ENCODE data around the gene RIIAD1.

Gene RIIAD1

DNA sequence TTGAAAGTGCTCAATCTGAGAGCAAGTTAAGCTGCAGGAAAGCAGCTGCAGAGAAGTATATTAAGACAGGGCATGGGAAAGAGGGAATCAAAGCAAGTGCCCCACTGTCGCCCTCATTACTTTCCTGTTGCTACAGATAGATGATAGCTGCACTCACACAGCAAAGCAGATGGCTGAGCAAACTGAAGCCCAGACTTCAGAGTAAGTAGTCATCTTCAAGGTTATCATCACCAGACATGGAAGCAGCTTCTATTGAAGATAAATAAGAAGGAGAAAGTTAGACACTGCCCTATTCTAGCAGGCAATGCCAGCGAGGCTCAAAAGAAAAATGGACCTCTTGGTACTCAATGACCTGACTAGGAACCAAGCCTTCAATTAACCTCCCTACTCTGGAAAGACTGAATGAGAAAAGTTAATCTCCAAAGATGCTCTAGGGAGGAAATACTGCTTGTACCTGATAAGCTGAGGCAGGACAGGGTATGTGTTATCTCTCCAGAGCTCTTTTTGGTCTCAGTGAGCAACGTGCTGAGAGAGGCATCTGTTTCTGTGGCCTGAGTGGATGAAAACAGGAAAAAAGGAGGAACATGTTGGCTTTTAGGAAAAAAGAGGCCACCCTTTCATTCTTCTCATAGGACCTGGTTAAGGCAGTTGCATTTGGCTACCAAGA, 53.1 kb downstream of the RIIAD1 start:
- no peaks in the 10 kb centered on the region for H3K27me3 ChIP-seq (ENCODE audit: control insufficient read depth, low read length)
- no peaks in the 10 kb centered on the region for H3K9me3 ChIP-seq (ENCODE audit: control insufficient read depth, insufficient read depth, low read length)
- H4K20me1 ChIP-seq (ENCODE audit: control insufficient read depth, insufficient read depth, low read depth, low read length): no peaks in the 10 kb centered on the region
- no peak overlapping the region for H3K27ac ChIP-seq (ENCODE audit: low read depth, low read length)
- no peak overlapping the region for H3K4me2 ChIP-seq (ENCODE audit: low read length)
- TF ChIP-seq, protein P1, sequence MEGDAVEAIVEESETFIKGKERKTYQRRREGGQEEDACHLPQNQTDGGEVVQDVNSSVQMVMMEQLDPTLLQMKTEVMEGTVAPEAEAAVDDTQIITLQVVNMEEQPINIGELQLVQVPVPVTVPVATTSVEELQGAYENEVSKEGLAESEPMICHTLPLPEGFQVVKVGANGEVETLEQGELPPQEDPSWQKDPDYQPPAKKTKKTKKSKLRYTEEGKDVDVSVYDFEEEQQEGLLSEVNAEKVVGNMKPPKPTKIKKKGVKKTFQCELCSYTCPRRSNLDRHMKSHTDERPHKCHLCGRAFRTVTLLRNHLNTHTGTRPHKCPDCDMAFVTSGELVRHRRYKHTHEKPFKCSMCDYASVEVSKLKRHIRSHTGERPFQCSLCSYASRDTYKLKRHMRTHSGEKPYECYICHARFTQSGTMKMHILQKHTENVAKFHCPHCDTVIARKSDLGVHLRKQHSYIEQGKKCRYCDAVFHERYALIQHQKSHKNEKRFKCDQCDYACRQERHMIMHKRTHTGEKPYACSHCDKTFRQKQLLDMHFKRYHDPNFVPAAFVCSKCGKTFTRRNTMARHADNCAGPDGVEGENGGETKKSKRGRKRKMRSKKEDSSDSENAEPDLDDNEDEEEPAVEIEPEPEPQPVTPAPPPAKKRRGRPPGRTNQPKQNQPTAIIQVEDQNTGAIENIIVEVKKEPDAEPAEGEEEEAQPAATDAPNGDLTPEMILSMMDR (IDR thresholded peaks at IDR 0.05; ENCODE audit: low read depth, low read length, poor library complexity, severe bottlenecking): no peak
- no peak for TF ChIP-seq EZH2phosphoT487 (IDR thresholded peaks at IDR 0.05; ENCODE audit: borderline replicate concordance, low read length)
- no peaks in the 10 kb centered on the region for H3K79me2 ChIP-seq (ENCODE audit: control insufficient read depth, low read length)
- H3K4me1 ChIP-seq (ENCODE audit: control insufficient read depth, low read length): no peaks in the 10 kb centered on the region
- H3F3A ChIP-seq (ENCODE audit: control insufficient read depth, insufficient read depth): no peaks in the 10 kb centered on the region
- H3K36me3 ChIP-seq (ENCODE audit: control insufficient read depth, low read length): peaks cover 5% of the 10 kb centered on the region; the same call in 1 of the 2 replicates
- no peak overlapping the region for H3K4me3 ChIP-seq (ENCODE audit: low read length)
- H3K9me2 ChIP-seq (replicated peaks; ENCODE audit: control insufficient read depth, low read length): no peaks in the 10 kb centered on the region

DNA sequence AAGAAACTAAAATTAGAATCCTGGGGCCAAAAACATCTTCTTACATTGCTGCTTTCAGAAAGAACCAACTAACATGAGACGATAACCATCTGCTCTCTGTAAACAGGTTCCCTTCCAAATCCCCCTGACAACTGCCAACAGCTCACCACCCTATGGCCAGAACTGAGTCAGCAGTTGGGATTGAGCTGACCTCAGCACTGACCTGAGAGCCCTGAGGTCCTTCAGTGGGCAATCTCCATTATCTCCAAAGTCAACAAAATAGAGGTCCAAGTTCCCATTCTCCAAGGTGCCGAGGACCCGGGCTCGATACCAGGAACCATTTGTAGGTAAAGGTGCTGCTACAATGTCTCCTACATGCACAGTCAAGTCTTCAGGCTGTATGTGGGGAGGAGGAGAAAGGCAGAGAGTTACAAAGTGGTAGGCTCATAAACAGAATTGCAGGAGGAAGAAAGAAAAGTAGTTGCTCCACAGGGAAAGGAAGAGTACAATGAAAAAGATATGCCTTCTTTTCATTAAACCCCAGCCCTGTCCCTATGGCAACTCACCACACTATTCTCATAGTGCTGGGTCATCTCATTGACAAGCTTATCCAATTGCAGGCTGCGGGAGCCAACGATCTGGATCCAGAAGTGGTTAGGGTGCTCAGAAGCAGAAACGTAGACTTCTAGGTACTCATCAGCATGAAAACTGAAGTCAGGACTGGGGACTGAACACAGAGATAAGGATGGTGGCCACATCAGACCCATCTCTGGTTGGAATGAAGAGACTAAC, 54.8 kb downstream of the RIIAD1 start:
- Histone ChIP-seq H3K27ac (ENCODE audit: low read depth, low read length) (no peak overlapping the region), H3K4me3 (ENCODE audit: low read length) (no peak overlapping the region), H3K27me3 (ENCODE audit: control insufficient read depth, low read length) (no peaks in the 10 kb centered on the region), H4K20me1 (ENCODE audit: control insufficient read depth, insufficient read depth, low read depth, low read length) (no peaks in the 10 kb centered on the region), H3K9me3 (ENCODE audit: control insufficient read depth, insufficient read depth, low read length) (no peaks in the 10 kb centered on the region), H3K36me3 (ENCODE audit: control insufficient read depth, low read length) (peaks cover 5% of the 10 kb centered on the region; the same call in 1 of the 2 replicates), H3K79me2 (ENCODE audit: control insufficient read depth, low read length) (no peaks in the 10 kb centered on the region), H3K9me2 (replicated peaks; ENCODE audit: control insufficient read depth, low read length) (no peaks in the 10 kb centered on the region), H3K4me1 (ENCODE audit: control insufficient read depth, low read length) (no peaks in the 10 kb centered on the region), H3F3A (ENCODE audit: control insufficient read depth, insufficient read depth) (no peaks in the 10 kb centered on the region), H3K4me2 (ENCODE audit: low read length) (no peak overlapping the region)
- TF ChIP-seq, protein P1 (IDR thresholded peaks at IDR 0.05; ENCODE audit: low read depth, low read length, poor library complexity, severe bottlenecking): no peak
- no peak for TF ChIP-seq EZH2phosphoT487 (IDR thresholded peaks at IDR 0.05; ENCODE audit: borderline replicate concordance, low read length)

DNA sequence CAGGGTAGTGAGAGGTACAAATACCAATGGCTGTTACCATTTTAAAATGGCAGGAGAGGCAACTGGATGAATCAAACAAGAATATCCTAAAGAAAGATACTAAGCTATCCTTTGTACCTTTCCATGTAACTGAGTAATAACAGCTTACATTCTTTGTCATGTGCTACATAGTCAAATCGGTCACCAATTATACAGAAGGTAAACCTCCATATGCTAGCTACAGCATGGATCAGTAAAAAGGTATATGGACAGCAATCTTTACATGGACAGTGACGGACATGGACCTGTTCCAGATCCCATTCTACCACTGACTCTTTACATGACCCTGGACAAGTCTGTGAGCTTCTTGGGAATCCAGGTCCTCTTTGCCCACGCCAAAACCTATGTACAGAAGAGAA, 55.3 kb downstream of the RIIAD1 start:
- Histone ChIP-seq H3K9me2 (replicated peaks; ENCODE audit: control insufficient read depth, low read length) (no peaks in the 10 kb centered on the region), H3K36me3 (ENCODE audit: control insufficient read depth, low read length) (peaks cover 5% of the 10 kb centered on the region; the same call in 1 of the 2 replicates), H3K4me3 (ENCODE audit: low read length) (no peak overlapping the region), H3K27ac (ENCODE audit: low read depth, low read length) (no peak overlapping the region), H3F3A (ENCODE audit: control insufficient read depth, insufficient read depth) (no peaks in the 10 kb centered on the region), H3K9me3 (ENCODE audit: control insufficient read depth, insufficient read depth, low read length) (no peaks in the 10 kb centered on the region), H3K4me2 (ENCODE audit: low read length) (no peak overlapping the region), H3K79me2 (ENCODE audit: control insufficient read depth, low read length) (no peaks in the 10 kb centered on the region), H4K20me1 (ENCODE audit: control insufficient read depth, insufficient read depth, low read depth, low read length) (no peaks in the 10 kb centered on the region), H3K27me3 (ENCODE audit: control insufficient read depth, low read length) (no peaks in the 10 kb centered on the region), H3K4me1 (ENCODE audit: control insufficient read depth, low read length) (no peaks in the 10 kb centered on the region)
- TF ChIP-seq, protein P1 (IDR thresholded peaks at IDR 0.05; ENCODE audit: low read depth, low read length, poor library complexity, severe bottlenecking): no peak
- TF ChIP-seq EZH2phosphoT487 (IDR thresholded peaks at IDR 0.05; ENCODE audit: borderline replicate concordance, low read length): no peak

Measured in DOHH2 (cell line).